HG02610 (cell line): Measurements from ENCODE around the gene HPN.
"Not testable (repeated sequence)": the region's sequence is repeated elsewhere in the genome, so short reads cannot be mapped to it uniquely, and the experiment has no call there.

Experiments used
- ATAC-seq: cut with Tn5 transposase; IDR thresholded peaks from one replicate; pipeline ENCODE4 v1.9.1; 2021; ENCODE audit warnings: mild to moderate bottlenecking, moderate library complexity; ENCODE audit not compliant: unreplicated experiment

Gene HPN

GRCh38 chr19:35008891-35009341 lies 32.6 kb upstream of the HPN start:
- no peak for ATAC-seq

DNA sequence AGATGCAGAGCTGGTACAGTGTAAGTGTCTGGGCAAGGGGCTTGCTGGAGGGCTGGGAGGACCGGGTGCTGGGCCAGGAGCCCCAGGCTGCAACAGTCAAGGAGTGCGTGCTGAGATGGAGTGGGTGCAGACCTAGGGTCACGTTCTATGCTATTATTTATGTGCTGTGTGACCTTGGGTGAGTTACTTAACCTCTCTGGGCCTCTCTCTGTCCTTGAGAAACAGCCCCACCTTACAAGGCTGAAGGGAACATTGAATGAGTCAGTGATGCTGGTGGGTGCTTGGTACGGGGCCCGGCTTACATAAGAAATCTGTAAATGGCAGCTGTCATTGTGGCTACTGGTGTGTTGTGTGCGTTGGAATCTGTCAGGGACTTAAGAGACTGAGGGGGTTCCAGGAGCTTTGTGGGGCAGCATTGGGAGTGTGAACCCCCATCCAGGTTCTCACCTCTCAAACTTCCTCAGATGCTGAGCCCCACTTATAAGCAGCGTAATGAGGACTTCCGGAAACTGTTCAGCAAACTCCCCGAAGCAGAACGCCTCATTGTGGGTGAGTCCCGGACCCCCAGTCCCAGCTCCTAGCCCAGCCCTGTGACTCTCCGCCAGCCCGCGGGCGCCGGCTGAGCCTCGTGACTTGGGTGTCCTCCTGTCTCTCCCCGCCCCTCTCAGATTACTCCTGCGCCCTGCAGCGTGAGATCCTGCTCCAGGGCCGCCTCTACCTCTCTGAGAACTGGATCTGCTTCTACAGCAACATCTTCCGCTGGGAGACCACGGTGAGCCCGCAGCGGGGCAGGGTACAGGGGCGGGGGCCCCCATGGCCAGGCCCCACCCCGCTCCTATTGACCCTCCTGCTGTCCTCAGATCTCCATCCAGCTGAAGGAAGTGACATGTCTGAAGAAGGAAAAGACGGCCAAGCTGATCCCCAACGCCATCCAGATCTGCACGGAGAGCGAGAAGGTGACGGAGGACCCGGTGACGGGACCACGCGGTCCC lies 31.8 kb upstream of the HPN start:
- ATAC-seq: no peak

- ATAC-seq: no peak
Observed at GRCh38 chr19:35011091-35011689, 30.3 kb upstream of the HPN start.

GRCh38 chr19:35011737-35012682 lies 29.5 kb upstream of the HPN start:
- no peak for ATAC-seq

DNA sequence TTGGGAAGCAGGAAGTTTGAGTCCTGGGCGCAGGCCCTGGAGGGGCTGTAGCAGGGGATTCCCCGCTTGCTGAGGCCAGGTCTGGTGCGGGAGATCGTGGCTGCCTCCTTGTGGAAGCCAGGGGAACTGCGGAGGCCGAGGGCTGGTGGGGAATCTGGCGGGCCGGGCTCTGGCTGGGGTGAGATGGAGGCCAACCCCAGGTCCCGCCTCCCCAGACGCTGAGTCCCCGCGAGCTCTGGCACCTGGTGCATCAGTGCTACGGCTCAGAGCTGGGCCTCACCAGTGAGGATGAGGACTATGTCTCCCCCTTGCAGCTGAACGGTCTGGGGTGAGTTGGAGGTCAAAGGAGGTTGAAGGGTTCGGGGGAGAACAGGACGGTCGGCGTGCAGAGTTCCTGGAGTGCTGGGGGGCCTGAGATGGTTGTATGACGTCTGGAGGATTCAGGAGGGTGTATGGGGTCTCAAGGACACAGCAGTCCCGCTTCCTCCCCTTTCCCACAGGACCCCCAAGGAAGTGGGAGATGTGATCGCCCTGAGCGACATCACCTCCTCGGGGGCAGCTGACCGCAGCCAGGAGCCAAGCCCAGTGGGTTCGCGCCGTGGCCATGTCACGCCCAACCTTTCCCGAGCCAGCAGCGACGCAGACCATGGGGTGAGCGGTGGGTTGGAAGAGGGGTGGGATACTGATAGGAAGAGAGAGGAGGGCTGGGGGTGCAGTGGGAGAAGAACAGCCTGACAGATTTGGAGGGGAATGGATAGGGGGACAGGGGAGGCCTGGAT lies 28.3 kb upstream of the HPN start:
- ATAC-seq: no peak

DNA sequence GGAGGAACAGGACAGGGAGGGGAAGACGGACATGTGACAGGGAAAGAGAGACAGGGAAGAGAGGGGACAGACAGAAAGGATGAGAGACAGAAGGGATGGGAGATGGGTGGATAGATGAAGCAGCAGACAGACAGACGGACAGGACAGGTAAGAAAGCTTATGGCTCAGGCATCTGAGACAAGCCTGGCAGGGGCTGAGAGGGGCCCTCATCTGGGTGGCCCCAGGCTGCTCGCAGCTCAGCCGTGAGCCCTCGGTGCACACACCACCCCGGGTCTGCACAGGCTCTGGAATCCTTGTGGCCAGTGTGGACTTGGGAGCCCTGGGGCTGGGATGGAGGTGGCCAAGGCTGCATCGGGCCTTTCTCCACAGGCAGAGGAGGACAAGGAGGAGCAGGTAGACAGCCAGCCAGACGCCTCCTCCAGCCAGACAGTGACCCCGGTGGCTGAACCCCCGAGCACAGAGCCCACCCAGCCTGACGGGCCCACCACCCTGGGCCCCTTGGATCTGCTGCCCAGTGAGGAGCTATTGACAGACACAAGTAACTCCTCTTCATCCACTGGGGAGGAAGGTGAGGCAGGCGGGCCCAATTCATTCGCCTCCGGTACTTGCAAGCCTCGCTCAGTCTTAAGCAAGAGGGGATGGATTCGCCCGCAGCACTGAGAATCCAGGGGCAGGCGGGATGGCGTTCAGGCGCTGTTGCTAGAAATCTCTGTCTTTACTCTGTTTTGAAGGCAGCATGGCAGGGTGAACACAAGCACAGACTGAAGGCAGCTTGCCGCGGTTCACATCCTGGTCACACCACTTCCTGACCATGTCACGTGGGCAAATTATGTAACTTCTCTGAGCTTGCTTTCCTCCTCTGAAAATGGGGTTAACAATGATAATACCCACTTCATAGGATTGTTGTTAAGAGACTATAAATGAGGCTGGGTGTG lies 27.4 kb upstream of the HPN start:
- no peak for ATAC-seq

GRCh38 chr19:35014774-35015173 lies 26.7 kb upstream of the HPN start:
- ATAC-seq: not testable (repeated sequence)

DNA sequence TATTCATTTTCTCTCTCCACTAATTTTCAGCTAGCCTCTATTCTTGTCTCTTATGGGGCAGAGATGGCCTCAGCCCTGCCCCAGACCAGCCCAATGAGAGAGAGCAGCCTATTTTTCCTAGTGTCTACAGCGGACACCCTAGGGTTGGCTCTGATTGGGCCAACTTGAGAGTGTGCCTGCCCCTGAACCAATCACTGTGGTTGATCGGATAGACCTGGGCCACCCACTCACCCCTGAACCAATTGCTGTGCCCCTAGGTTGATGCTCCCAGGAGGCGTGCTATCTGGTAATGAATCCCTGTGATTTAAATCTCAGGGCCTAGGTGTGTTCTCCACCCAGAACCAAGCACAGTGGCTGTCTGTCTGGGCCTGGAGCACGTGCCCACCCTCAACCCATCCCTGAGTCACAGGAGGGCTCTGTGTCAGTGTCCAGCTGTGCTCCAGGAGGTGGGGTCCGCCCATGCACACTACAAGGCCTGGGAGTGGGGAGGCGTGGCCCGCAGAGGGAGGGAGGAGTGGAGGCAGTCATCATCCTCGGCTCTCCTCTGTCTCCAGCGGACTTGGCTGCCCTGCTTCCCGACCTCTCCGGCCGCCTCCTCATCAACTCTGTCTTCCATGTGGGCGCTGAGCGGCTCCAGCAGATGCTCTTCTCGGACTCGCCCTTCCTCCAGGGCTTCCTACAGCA lies 26.1 kb upstream of the HPN start:
- ATAC-seq: no peak

GRCh38 chr19:35015954-35016351 lies 25.6 kb upstream of the HPN start:
- no peak for ATAC-seq

GRCh38 chr19:35017507-35017906 lies 24.0 kb upstream of the HPN start:
- ATAC-seq: no peak

DNA sequence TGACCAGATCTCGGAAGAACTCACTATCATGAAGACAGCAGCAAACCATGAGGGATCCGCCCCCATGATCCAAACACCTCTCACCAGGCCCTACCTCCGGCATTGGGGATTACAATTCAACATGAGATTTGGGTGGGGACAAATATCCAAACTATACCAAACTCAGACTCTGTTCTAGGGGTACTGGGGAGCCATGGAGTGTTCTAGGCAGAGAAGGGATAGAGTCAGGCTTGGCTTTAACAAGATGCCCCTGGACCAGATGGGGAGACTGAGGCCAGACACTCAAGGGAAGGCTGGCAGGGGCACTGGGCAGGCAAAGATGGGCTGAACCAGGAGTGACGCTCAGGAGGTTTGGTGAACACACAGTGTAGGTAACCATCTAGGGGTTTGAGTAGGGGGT lies 23.1 kb upstream of the HPN start:
- ATAC-seq: no peak

DNA sequence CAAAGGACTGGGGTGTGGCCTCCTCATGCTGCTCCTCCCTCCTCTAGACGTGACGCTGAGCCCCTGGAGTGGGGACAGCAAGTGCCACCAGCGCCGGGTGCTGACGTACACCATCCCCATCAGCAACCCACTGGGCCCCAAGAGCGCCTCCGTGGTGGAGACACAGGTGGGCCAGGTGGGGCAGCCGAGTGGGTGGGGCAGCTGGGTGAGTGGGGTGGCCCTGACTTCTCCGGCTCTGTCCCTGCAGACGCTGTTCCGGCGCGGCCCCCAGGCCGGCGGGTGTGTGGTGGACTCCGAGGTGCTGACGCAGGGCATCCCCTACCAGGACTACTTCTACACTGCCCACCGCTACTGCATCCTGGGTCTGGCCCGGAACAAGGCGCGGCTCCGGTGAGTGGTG lies 22.4 kb upstream of the HPN start:
- ATAC-seq: no peak

- no peak for ATAC-seq
Observed at GRCh38 chr19:35021016-35021415, 20.5 kb upstream of the HPN start.

DNA sequence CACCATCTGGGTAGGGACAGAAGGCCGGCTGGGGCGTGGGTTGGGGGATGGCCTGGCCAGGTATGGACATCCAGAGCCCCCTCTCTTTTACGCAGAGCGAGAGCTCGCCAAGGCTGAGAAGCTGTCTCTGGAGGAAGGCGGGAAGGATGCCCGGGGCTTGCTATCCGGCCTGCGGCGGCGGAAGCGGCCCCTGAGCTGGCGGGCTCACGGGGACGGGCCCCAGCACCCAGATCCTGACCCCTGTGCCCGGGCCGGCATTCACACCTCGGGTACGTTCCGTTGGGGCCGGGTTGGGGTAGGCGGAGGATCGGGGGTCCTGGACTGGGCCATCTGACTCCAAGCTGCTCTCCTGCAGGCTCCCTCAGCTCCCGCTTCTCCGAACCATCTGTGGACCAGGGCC lies 19.9 kb upstream of the HPN start:
- ATAC-seq: no peak

DNA sequence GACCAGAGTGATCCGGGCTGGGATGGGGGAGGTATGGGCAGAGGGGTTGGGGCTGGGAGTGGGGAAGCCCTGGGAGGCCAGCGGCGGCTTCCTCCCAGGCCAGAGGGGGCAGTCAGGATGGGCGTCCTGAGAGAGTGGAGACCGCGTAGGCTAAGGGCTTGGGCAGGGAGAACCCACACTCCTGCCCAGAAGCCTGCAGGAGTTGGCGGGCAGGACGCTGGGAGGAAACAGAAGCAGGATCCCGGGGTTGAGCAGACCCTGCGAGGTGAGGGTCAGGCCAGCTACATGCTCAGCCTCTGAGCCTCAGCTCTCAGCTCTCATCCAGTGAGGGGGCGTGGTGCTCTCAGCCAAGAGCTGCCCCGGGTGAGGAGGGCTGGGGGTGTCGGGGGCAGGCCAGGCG lies 19.1 kb upstream of the HPN start:
- ATAC-seq: no peak

GRCh38 chr19:35023428-35023827 lies 18.1 kb upstream of the HPN start:
- ATAC-seq: no peak

- ATAC-seq: no peak
Observed at GRCh38 chr19:35024095-35024494, 17.4 kb upstream of the HPN start.

DNA sequence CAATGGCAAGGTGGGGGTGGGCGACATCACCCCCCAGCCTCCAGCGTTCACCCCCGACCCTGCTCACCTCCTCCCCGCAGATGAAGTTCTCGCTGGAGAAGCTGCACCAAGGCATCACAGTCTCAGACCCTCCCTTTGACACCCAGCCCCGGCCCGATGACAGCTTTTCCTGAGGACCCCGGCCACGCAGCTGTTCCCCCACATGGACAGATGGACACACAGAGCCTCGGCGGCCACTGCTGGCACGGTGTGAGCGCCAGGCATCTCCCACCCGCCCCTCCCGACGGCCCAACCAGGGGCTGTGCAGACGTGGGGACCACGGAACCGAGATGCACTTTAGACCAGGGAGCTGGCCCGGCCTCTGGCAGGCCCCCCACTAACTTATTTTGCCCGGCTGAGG lies 15.6 kb upstream of the HPN start:
- ATAC-seq: no peak

GRCh38 chr19:35026418-35026817 lies 15.1 kb upstream of the HPN start:
- no peak for ATAC-seq
